Hair follicular keratinocyte (primary cell): Measurements from ENCODE around the gene PHF11. TPM values are rescaled to one million over a fixed set of nuclear protein-coding genes. Genes with fewer than 3 reads are reported as not detected.

Experiments used
- total RNA-seq: library from RNA; depleted of rRNA; stranded (reverse); fragments of >200 nt; gene quantifications from 2 replicates; pipeline ENCODE4 v1.2.3, GENCODE V29; 2015

Gene PHF11
- 14.0 and 16.3 TPM in 2 replicates for total RNA-seq

DNA sequence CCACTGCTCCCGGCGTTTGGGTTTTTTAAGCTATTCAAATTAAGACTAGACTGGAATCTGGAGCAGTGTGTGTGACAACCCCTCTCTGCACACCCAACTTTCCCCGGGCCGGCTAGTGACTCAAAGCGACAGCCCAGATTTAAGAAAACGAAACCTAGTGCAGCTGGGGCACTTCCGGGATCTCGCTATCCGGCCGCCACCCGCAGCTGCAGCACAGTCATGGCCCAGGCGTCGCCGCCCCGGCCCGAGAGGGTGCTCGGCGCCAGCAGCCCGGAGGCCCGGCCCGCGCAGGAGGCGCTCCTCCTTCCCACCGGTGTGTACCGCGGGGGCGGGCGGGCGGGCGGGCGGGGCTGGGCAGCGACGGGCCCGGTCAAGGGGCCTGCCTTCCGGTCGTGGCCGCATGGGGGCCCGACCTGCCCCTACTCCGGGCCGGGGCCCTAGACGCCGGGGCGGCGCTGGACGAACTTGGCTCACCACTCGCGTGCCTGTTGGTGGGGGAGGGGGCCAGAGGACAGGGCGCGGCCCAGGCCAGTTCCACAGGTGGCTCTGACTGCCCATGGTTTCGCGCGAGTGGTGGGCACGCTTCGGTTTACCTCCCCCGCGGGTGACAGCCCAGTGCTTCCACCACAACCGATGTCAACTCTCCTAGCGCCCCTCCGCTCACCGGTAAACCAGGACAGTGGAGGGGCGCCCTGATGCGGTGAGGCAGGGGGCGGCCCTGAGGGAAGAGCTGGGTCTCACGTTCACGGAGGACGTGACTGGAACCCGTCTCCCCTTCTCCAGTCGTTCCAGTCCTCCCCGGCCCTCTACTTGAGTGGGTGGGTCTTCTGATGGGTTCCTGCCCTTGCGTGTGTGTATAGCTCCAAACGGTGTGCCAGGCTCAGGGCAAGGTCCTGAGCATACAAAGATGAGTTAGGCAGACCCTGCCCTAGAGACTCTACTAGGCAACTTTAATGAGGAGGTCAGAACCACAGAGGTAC is at the start of gene PHF11:
Gene PHF11 (plus strand): TSS at position 171 of the 980 bp plus-strand sequence. CDS start 49 bp downstream, at position 220.

Other genes starting within 250 kb of the PHF11 start
- 1.6 and 8.3 TPM in 2 replicates for gene CDADC1, start 248.0 kb upstream of the PHF11 start, total RNA-seq
- 5.9 and 6.2 TPM in 2 replicates for gene CAB39L, start 51.9 kb upstream of the PHF11 start, total RNA-seq
- gene SETDB2, start 51.7 kb upstream of the PHF11 start, total RNA-seq, result 2.5 and 3.6 TPM in 2 replicates
- 16.3 and 18.0 TPM in 2 replicates for gene RCBTB1, start 89.6 kb downstream of the PHF11 start, total RNA-seq
- 0.08 TPM in 1 of 2 replicates, not detected in the other for gene ARL11, start 132.6 kb downstream of the PHF11 start, total RNA-seq
- gene EBPL, start 195.5 kb downstream of the PHF11 start, total RNA-seq, result 65.2 and 115 TPM in 2 replicates